Posterior cingulate gyrus (tissue), 11 donors: ENCODE measurements around the gene ITPKA.
A peak's percentile ranks its signal among the peaks of the same experiment; 100 is the strongest.

Experiments
- DNase-seq, 10 donors: peaks; one replicate each; pipeline versions ENCODE4 v3.0.0 to v3.0.0-alpha.2; 2020 to 2021; ENCODE audit warnings: mixed read lengths in 3 of 10
- intact Hi-C: fragments of 100-400 bp; cut with DNase I; formaldehyde crosslinking; loops from one replicate; pipeline ENCODE4 v1.15.1; 2023

Gene ITPKA

DNA sequence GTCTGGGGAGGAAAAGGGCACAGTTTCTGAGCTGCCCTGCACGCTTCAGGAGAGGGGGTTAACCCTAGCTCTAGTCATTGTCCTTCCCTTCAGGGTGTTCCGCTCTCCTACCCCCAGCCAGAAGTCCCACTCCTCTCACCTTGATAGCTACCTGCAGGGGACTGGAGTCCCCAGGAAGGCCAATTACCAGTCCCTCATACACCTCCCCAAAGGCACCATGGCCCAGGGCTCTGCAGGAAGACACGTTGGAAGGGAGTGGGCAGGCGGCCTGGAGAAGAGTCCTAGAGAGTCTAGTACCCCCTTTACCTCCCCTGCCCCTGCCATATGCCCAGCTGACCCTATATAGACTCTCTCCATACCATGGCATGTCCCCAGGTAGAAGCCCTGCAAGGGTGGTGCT is 12.1 kb downstream of the ITPKA start:
- intact Hi-C loops = no loop called here
- DNase-seq = no peak

DNA sequence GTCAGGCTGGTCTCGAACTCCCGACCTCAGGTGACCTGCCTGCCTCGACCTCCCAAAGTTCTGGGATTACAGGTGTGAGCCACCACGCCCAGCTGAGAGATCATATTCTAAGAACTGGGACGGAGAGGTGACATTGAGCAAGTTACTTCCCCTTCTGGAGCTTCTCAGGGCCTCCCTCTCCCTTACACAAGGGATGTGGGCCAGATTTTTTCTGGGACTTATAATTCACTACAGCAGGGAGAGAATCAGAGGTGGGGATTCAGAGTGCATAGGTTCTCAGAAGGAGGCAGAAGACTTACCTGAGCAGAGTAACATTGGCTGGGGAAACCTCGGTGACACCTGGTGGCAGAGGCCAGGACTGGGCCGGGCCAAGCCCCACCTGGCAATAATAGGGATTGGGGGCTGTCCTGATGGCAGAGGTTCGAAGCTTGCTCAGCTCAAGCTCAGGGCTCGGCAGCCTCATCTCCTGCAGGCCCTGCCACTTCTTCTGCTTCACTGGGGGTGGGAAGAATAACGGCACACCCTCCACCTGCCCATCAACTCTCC is 13.2 kb downstream of the ITPKA start:
- no peak for DNase-seq
- intact Hi-C loops = no loop called here

DNA sequence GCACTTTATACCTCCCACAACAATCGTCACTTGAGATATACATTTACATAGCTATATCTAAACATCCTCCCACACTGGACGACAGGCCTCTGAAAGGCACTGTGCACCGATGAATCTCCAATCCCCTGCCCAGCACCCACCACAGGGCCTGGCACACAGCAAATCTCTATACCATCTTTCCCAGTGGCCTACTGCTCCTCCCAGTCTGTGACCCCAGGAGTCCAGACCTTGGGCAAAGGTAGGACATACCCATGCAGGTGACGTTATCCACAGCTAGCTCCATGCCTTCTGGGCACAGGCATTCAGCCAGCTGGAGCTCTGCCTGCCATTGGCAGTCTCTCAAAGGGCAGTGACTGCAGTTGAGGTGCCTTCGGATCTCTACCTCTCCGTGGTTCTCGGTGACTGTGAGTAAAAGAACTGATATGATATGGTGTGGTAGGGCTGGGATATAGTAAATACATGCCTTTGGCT is 14.2 kb downstream of the ITPKA start:
- intact Hi-C loops = no loop called here

DNA sequence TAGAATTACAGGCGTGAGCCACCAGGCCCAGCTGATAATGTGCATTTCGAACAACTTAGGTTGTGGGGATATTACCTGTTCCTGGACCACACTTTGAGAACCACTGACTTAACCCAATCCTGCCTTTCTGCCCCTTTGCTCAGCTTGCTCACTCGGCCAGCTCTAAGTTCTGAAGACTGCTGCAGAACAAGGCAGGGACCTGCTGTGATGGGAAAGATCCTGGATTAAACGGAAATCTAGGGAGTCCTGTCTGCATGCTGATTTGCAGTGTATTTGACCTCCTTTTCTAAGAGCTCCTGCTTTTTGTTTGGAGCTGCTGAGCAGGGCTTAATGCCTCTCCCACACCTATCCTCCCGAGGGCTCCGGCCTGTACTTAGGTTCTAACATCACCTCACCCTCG is 17.1 kb downstream of the ITPKA start:
- intact Hi-C loops = no loop called here

More for the DNA sequence above, 14.2 kb downstream of the ITPKA start:
- peak in 3 of 10 donors; percentile 54 to 87 (median 80) for DNase-seq

DNA sequence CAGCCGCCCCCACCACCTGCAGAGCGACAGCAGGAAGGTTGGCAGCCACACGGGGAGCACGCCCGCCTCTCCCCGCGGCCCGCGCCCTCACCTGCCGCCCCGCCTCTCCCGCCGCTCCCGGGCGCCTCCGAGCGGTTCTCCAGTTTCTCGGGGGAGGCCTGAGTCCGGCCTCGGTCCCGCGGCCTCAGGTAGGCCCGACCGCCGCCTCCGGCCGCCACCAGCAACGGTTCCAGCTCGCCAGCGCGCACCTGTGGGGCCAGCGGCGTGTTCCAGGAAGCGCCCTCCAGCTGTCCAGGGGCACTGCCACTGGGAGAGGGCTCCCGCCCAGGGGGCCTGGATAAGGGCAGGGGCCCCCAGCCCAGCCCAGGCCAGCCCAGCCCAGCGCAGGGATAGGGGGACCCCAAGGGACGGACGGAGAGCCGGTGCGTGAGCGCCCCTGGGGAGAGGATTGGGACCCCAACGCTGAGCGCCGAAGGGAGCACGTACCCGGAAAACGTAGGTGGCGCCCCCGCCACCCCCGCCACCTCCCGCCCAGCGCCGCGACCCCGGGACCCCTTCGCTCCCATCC is 17.7 kb downstream of the ITPKA start:
- DNase-seq = no peak
- intact Hi-C loops = no loop called here

More for the DNA sequence above, 17.1 kb downstream of the ITPKA start:
- no peak for DNase-seq

DNA sequence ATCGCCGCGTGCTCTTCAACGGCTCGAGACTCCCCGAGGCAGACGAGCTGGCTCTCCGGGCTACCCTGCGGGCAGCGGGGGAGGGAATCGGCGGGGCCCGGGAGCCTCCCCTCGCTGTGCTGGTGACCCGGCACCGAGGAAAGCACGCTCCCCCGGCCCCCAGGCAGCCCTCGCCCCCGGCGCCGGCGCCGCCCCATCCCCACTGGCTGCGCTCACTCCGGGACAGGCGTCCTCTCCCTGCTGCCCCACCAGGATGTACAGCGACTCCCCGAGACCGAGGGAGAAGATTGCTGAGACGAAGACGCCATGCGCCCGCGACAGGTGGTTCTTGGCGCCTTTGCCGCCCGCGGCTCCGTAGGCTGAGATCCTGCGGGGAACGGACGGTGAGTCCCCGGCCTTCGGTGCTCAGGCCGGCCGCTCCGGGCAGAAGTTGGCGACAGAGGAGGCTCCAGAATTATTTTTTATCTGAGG is 18.3 kb downstream of the ITPKA start:
- DNase-seq = no peak
- intact Hi-C loops = no loop called here

DNA sequence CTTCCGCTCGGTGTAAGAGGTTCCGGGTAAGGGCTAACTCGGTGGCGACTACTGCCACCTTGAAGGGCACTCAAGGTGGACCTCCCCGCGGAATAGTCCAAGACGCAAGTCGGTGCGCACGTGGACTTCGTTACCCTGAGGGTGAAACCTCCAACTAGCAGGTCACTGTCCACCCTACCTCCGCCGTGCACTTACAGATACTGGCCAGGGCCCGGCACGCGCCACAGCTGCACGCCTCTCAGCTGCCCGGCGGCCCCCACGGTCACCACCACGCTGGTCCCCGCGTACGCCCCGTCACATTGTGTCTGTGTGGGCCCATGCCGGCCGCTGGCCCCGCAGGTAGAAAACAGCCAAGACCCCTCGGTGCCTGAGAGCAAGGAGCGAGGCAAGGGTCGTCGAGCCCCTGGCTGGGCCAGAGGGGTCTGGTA is 18.9 kb downstream of the ITPKA start:
- intact Hi-C loops = no loop called here

DNA sequence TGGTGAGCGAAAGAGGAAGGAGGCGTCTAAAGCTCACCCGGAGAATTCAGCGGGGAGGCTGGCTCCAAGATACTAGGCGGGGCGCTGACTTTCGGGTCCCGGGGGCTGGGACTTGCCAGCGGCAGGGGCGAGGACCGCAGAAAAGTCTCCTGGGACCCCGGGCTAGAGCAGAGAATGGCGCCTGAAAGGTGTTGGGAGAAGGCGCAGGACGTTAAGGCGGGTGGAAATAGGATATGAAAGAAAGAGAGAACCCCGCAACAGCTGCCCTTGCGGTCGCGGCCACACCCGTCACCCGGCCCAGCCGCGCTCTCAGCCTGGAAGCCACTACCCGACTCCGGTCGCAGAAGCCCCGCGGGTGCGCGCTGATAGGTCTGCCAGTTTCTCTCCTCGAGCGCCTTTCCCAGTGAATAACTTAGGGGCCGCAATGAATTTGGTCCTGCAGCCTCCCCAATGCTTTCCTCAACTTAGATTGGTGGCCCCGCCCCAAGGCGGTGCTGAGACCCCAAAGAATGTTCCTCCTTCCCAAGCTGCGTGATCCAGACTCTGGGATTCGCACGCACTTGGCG is 19.3 kb downstream of the ITPKA start:
- intact Hi-C loops = no loop called here
- no peak for DNase-seq

More for the DNA sequence above, 18.9 kb downstream of the ITPKA start:
- no peak for DNase-seq

DNA sequence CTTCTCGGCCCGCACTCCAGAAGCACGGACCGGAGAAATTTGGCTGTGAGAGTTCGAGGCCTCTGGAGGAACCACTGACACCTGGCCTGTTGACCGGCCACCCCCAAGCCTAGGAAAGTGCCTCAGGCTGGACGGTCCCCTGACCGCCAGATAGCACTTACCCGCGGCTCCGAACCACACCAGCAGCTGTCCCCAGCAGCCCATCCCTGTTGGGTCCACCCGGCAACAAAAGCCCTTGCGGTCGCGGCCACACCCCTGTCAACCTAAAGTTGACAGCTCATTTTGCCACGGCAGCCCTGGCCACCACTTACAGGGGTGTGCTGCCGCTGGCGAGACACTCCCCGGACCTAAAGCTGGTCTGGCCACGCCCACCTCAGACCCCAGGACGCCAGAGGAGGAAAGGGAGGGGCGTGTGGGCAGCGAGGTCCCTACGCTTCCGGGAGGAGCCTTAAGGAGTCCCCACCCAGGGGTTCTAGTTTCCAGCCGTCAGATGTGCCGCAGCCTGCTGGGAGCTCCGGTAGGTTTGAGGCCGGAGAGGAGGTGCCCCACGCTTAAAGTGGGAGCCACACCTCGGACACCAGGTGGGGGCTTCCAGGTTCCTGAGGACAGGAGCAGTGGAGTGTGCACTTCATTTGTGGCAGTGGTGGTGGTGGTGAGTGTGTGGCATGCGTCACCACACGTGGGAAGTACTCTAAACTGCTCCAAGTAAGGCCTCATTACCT is 20.0 kb downstream of the ITPKA start, which contains the start of gene LTK:
Gene LTK, minus strand, starts transcription at position 322 of the 722 bp plus-strand sequence. Its CDS starts 118 bp downstream, at position 204.
- DNase-seq = no peak
- intact Hi-C loops = no loop called here

DNA sequence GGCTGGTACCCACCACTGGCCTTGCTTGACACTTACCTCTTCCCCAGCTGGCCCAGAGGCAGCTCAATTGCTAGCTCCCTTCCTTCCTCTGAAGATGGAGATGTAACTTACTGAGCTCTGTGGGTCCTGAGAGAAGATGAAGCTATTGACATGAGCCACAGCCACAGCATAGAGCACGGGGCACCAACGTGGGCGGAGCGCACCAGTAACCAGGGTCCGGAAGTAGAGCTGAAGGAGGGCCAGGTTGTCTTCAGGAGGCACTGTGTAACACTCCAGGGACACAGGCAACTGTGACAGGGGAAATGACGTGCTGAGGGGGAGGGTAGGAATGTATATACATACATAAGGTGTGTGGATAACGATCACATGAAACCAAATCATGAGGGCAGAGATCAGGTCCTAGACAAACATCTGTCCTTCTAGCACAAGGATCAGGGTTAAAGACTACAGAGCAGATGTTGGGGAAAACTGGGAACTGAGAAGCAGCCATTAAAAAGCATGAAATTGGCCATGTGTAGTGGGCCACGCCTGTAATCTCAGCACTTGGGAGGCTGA is 24.3 kb downstream of the ITPKA start:
- intact Hi-C loops = no loop called here
- DNase-seq = peak in 1 of 10 donors; percentile 49

DNA sequence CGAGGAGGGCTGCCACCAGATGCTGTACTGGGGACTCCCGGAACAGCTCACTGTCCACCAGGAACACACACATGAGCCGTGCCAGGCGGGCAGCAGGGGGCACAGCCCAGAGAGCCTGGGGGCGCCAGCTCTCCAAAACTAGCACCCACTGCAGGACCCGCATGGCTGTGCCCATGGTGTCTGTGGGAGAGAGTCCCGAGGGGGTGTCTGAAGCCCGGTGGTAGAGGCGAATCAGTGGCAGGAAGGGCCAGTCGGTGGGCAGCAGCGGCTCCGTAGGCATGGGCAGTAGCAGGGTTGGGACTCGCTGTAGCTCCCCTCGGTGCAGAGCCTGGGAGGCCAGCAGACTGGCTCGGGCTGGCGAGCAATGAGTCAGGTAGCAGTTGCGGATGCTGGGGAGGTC is 27.0 kb downstream of the ITPKA start:
- intact Hi-C loops = no loop called here

DNA sequence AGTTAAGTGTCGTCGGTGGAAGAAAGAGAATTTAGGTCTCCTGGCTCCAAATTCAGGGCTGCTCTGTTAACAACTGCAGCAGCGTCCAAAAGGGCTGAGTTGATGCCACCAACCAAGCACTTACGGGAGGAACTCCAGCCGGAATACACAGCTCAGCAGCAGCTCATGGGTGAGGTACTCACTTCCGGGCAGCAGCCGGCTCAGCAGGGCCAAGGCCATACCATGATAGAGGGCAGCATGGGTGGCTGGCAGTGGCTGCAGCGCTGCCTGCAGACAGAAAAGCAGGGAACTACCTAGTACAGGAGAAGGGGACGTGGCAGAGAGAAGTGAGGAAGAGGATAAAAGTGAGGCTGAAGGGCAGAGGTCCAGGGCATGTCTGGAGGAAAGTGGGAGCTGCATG is 27.9 kb downstream of the ITPKA start:
- peak in 1 of 10 donors; percentile 29 for DNase-seq
- intact Hi-C loops = no loop called here

More for the DNA sequence above, 27.0 kb downstream of the ITPKA start:
- DNase-seq = peak in 1 of 10 donors; percentile 77

DNA sequence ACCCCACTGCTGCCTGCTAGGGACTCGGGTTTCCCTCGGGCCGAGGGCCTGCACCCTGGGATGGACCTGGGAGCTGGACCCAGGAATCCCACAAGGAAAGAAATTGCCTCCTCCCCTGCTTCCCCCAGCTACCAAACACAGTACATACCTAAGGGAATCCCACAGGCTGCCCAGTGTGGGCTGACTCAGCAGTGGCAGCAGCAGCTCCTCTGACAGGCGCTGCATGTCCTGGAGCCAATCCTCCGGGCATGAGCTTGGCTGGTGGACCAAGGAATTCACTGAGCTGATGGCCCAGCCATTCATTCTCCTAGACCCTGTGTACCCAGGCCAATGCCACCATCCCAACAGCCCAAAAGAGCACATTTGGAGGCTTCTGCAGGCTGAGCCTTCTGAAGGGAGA is 29.4 kb downstream of the ITPKA start:
- intact Hi-C loops = no loop called here
- no peak for DNase-seq

DNA sequence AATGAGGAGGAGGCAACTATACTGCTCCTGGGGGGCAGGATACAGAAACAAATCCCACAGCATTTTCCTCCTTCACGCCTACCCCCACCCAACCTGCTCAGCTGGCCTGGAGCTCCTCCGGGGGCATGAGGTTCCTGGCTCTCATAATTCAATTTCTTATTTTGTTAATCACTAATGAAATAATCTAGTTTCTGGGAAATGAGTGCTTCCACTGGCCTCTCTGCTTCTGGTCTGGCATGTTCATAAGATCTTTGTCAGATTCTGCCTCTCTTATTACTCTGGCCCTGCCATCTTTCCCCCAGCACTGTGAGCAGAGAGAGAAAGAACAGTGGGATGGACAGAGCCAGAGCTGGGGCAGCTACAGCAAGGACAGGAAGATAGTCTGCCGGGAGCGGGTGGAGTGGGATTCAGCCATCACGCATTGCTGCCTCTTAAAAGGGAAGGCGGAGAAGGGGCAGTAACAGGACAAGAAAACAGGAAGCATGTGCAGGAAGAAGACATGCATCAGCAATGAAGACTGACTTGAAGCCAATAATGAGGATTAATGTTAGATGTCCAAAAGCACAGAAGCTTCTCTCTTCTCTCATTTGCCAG is 36.8 kb downstream of the ITPKA start:
- intact Hi-C loops = no loop called here
- DNase-seq = no peak

DNA sequence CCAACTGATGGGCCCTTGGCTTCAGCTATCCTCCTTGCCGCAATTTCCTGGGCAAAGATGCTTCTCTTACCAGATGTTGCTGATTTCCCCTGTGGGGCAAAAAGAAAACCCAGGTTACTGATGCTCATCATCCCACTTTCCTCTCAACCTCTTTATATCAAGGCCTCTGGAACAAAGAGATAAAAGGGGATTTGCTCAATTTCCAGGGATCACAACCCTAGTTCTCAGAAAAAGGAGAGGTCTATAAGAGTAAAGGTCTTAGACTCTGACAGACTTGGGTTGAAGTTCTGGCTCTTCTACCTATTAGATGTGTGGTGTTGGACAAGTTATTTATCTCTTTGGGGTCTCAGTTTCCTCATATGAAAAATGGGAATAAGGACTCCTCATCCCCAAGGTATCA is 41.9 kb downstream of the ITPKA start:
- intact Hi-C loops = no loop called here
- no peak for DNase-seq

DNA sequence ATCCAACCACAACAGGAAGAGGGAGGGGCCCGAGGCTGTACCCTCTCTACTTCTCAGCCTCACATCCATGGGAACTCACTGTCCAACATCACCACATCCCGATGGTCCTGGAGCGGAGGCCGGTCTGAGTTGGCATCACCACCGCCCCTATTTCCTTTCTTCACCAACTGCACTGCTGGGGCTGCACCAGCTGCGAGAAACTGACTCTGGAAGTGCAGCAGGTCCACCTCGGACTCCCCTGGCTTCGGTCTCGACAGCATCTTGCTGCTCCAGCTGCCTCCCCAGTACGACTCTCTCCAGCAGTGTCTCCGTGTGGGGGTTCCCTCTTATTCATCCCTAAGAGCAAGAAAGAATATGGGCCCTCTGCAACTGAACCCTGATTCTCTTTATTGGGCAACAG is 43.2 kb downstream of the ITPKA start:
- DNase-seq = peak in 2 of 10 donors; percentile 55 to 71
- intact Hi-C loops = no loop called here

DNA sequence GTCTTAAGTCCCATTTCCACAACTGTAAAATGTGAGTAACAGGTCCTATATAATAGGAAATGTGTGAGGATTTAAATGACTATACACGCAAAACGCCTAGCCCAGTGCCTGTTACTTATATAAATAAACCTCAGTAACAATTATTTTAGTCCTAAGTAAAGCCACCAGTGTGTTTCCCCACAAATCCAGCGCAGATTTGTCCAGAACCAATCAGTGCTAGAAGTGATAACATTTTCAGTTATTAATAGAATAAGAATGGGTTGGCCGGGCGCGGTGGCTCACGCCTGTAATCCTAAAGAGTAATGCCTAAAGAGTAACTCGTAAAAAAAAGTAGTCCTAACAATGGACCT is 49.8 kb downstream of the ITPKA start:
- intact Hi-C loops = no loop called here
- DNase-seq = no peak

DNA sequence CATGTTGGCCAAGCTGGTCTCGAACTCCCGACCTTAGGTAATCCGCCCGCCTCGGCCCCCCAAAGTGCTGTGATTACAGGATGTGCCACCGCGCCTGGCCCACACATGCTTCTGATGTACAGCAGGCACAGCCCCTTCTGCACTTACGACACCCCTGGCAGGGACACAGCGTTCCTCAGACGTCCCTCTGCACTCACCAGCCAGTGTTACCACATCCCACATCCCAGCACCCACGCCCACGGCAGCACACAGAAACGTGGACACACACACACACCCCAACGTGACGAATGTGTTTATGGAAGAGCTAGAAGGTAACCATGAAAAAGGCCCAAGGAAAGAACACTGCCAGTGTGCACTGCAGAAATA is 51.0 kb downstream of the ITPKA start:
- DNase-seq = peak in 8 of 10 donors; percentile 45 to 95 (median 68)
- intact Hi-C loops = loop anchor here (1.0 kb wide), 1 partner anchor 15 kb away; the partner anchor contains the start of gene TYRO3

DNA sequence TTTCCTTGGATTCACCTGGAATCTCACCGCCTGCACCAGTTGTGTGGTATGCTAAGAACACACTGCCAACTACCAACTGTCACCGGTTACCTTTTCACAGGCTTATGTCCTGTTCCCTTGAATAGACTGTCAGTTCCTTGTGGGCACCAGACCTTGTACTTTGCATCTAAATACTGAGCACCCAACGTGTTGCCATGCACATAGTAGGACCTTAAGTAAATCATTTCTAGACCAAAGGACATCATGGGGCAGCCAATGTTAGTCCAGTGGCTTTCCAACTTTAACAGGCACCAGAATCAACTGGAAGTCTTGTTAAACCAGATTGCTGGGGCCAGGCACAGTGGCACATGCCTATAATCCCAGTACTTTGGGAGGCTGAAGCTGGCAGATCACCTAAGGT is 51.5 kb downstream of the ITPKA start:
- peak in 2 of 10 donors; percentile 16 to 81 for DNase-seq
- intact Hi-C loops = no loop called here
